Measurements from ENCODE around the gene KRT33B.

- TF ChIP-seq POLR2A (IDR thresholded peaks at IDR 0.05) (no peak), CTCF (IDR thresholded peaks at IDR 0.05) (no peak)
Observed at GRCh38 chr17:41347869-41348760, 21.5 kb downstream of the KRT33B start.

Data from lower leg skin (tissue), 3 donors.